GM20000 (cell line): ENCODE data around the gene TMEM120B.
A peak's percentile ranks its signal among the peaks of the same experiment; 100 is the strongest.

ENCODE experiments used
- DNase-seq: peaks from one replicate; pipeline ENCODE4 v3.0.0; 2012; ENCODE audit warnings: low spot score
- TF ChIP-seq, protein P1 (sequence below): IDR thresholded peaks from 2 replicates; pipeline ENCODE4 v1.5.1; 2012; ENCODE audit warnings: mild to moderate bottlenecking, control low read depth; ENCODE audit errors: extremely low read depth, missing control alignments

Gene TMEM120B

DNA sequence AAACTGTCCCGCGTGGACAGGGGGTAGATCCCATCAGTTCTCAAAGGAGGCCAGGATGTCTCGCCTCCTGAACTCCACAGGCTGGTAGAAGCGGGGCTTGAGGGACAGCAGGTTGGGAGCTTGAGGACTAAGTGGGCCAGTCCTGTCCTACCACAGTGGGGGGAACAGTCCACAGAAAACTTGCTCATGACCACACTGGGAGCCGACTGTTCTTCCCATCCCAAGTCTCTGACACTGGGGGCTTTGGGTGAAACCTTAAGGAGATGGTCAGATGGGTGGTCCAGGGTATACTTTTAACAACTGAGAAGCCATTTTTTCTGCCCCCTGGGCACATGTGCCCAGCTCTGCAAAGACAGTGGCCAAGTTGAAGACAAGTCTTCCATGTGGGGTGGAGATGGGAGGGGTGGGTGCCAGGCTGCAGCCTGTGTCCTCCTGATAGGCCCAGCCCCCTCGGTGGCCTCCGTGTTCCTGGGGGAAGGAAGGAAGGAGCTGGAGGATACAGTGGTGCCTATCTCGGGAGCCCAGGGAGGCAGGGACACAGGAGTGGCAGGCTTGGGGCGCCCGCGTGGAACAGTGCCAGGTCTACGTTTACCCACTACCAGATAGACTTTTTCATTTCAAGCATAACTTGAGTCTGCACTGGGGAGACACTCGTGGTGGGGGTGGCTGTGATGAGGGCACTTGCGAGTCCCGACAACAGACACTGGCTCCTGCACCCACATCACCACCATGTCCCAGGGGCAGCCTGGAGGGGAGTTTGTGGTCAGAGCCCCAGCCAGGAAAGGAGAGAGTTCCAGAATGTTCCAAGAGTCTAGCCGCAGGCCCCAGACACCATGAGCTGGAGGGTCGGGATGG, 66.2 kb downstream of the TMEM120B start:
- TF ChIP-seq, protein P1, sequence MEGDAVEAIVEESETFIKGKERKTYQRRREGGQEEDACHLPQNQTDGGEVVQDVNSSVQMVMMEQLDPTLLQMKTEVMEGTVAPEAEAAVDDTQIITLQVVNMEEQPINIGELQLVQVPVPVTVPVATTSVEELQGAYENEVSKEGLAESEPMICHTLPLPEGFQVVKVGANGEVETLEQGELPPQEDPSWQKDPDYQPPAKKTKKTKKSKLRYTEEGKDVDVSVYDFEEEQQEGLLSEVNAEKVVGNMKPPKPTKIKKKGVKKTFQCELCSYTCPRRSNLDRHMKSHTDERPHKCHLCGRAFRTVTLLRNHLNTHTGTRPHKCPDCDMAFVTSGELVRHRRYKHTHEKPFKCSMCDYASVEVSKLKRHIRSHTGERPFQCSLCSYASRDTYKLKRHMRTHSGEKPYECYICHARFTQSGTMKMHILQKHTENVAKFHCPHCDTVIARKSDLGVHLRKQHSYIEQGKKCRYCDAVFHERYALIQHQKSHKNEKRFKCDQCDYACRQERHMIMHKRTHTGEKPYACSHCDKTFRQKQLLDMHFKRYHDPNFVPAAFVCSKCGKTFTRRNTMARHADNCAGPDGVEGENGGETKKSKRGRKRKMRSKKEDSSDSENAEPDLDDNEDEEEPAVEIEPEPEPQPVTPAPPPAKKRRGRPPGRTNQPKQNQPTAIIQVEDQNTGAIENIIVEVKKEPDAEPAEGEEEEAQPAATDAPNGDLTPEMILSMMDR, result no peak
- no peak for DNase-seq

DNA sequence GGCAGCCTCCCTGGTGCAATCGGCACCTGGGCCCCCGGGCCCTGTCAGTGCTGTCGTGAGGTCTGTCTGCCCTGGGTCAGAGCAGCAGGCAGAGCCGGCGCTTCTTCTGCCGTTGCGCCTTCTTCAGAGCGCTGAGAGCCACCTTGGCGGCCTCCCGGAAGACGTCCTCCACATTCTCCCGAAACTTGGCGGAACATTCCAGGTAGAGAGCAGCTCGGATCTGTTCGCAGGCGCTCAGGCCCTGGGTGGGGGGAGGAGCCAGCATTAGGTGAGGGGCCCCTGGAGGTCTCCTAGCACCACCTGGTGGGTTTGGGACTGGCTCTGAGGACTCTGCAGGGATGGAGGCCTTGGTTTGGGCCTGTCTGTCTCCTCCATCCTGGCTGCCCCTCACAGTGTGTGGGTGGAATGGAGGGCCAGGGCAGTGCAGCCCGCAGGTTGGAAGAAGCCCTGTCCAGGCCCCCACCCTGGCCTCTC, 66.9 kb downstream of the TMEM120B start:
- DNase-seq, result no peak
- TF ChIP-seq, protein P1, result no peak

DNA sequence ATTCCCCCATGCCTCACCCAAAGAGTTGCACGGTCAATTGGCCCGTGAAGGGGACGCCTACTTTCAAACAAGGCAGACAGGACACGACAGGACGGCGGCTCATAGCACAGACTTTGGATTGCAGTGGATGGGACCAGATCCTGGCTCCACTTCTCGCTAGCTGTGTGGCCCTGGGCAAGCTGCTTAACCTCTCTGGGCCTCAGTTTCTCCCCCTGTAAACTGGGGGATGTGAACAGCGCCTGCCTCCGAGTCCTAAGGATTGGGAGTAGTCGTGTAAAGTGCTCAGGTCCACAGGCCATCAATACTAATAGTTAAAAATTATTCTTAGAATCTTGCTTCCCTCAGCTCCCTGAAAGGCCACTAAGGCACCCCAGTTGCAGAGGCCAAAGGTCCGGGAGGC, 67.9 kb downstream of the TMEM120B start:
- TF ChIP-seq, protein P1, result no peak
- DNase-seq, result no peak

DNA sequence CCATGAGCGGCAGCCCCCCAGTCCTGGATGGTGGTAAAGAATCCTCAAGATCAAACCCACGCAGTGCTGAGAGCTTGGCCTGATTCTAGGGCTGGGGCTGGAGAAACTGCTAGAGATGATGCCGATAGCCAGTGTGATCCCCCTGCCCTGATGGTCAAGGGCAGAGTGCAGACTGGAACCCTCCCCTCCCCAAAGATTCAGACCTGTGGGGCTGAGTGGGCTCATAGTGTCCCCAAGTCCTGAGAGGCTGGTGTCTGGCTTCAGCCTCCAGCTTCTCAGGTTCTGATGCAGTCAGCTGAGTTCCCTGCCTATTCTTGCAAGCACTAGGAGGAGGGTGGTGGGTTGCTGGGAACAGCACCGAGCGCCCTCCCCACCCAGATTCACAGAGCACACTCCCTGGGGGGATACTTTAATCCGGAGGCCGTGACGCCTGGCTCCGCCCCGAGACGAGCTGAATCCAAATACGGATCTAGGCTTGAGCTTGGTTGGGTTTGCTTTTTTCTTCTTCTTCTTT, 69.0 kb downstream of the TMEM120B start:
- TF ChIP-seq, protein P1, result no peak
- no peak for DNase-seq

DNA sequence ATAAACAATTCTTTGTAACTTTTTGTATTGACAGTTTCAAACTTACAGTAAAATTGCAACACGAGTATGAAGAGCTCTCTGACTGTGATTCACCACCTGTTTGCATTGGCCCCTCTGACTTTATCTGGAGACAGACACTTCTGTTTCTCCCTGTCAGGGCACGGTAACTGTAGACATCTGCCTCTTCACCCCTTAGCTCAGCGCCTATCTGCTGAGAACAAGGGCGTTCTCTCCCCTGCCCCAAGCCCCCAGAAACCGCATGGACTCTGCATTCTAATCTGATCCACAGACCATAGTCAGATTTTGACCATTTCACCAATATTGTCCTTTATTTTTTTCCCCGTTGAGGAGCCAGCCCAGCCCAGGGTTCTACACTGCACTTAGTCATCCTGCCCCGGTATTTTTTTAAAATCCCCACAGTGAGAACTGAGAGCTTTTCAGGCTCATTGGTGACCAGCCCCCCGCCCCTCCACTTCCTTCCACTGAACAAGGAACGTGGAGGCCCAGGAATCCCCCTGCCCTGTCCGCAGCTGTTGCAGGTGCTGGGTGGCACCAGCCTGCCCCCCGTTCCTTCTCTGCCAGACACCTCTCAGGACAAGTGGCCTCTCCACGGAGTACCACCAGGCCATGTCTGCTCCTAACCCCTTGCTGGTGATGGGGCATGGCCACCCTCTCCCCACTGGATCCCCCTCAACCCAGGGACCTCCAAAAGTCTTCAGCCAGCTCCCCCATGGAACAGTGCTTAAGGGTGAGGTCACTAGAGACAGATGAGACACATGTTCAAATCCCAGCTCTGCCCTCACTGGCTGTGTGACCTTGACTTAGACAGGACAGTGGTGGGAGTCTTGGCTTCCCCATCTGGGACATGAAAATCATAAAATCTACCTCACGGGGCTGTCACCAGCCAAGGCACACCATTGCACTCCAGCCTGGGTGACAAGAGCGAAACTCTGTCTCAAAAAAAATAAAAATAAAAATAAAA, 69.7 kb downstream of the TMEM120B start:
- TF ChIP-seq, protein P1, result no peak
- DNase-seq, result peak; percentile 71

DNA sequence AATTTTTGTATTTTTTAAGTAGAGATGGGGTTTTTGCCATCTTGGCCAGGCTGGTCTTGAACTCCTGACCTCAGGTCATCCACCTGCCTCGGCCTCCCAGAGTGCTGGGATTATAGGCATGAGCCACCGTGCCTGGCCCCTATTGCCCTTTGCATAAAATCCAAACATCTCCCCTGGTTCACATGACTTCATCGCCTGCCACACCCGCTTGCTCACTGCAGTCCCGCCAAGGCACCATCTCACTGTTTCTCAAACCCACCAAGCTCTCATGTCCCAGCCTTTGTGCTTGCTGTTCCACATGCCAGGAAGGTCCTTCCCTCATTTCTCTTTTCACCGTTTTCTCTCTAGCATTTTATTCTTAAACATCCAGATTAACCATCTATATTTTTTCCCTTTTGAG, 71.2 kb downstream of the TMEM120B start:
- TF ChIP-seq, protein P1, result no peak
- DNase-seq, result no peak
